Measurements from ENCODE around the gene GLI2. TPM values are rescaled to one million over a fixed set of nuclear protein-coding genes. Genes with fewer than 3 reads are reported as not detected.

The GLI2 gene
- total RNA-seq, 1 experiment from 2014 or later = 6.2 TPM

DNA sequence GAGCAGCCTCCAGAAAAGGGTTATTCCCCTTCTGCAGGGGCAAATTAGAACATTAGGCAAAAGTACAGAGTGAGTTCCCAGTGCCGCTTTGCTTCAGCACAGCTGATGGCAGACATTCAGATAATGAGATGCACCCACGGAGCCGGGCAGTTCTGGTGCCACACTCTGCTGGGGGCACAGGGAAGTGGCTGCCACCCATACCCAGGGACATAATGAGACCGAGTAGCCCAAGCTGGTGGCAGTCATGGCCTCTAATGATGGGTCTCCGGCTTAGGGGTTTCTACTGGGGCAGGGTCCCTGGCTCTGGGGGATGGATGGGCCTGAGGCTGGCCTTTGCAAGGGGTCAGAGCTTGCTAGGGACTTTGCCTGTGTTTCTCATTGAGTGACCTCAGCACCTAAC is 26.2 kb downstream of the GLI2 start:
- no TSS peak for BruUV-seq (replicated peaks)
- ATAC-seq = no peak
- intact Hi-C loops (cut with micrococcal nuclease; ENCODE audit: unreplicated experiment) (no loop called here), in situ Hi-C loops (cut with HindIII; ENCODE audit: low pct_unique_long_range_greater_than_20kb, low sequenced_read_pairs) (no loop called here)
- H3K27me3 ChIP-seq (ENCODE audit: control insufficient read depth, insufficient read depth, low read length) = no peaks in the 10 kb centered on the region
- TF ChIP-seq, protein P1, sequence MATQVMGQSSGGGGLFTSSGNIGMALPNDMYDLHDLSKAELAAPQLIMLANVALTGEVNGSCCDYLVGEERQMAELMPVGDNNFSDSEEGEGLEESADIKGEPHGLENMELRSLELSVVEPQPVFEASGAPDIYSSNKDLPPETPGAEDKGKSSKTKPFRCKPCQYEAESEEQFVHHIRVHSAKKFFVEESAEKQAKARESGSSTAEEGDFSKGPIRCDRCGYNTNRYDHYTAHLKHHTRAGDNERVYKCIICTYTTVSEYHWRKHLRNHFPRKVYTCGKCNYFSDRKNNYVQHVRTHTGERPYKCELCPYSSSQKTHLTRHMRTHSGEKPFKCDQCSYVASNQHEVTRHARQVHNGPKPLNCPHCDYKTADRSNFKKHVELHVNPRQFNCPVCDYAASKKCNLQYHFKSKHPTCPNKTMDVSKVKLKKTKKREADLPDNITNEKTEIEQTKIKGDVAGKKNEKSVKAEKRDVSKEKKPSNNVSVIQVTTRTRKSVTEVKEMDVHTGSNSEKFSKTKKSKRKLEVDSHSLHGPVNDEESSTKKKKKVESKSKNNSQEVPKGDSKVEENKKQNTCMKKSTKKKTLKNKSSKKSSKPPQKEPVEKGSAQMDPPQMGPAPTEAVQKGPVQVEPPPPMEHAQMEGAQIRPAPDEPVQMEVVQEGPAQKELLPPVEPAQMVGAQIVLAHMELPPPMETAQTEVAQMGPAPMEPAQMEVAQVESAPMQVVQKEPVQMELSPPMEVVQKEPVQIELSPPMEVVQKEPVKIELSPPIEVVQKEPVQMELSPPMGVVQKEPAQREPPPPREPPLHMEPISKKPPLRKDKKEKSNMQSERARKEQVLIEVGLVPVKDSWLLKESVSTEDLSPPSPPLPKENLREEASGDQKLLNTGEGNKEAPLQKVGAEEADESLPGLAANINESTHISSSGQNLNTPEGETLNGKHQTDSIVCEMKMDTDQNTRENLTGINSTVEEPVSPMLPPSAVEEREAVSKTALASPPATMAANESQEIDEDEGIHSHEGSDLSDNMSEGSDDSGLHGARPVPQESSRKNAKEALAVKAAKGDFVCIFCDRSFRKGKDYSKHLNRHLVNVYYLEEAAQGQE (IDR thresholded peaks at IDR 0.05; ENCODE audit: insufficient read depth in 1 of 2, low read depth in 2 of 2, low read length in 1 of 2) = no peak
- TF ChIP-seq TCF7L2 (IDR thresholded peaks at IDR 0.05; ENCODE audit: low read depth, low read length) = no peak
- no peak for TF ChIP-seq SIN3A (IDR thresholded peaks at IDR 0.05; ENCODE audit: borderline replicate concordance, insufficient read depth, low read depth, low read length)
- TF ChIP-seq POLR2AphosphoS5 (IDR thresholded peaks at IDR 0.05; ENCODE audit: low read depth, low read length) = no peak
- TF ChIP-seq, protein P2, sequence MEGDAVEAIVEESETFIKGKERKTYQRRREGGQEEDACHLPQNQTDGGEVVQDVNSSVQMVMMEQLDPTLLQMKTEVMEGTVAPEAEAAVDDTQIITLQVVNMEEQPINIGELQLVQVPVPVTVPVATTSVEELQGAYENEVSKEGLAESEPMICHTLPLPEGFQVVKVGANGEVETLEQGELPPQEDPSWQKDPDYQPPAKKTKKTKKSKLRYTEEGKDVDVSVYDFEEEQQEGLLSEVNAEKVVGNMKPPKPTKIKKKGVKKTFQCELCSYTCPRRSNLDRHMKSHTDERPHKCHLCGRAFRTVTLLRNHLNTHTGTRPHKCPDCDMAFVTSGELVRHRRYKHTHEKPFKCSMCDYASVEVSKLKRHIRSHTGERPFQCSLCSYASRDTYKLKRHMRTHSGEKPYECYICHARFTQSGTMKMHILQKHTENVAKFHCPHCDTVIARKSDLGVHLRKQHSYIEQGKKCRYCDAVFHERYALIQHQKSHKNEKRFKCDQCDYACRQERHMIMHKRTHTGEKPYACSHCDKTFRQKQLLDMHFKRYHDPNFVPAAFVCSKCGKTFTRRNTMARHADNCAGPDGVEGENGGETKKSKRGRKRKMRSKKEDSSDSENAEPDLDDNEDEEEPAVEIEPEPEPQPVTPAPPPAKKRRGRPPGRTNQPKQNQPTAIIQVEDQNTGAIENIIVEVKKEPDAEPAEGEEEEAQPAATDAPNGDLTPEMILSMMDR (IDR thresholded peaks at IDR 0.05) = no peak
- no peaks in the 10 kb centered on the region for H3K36me3 ChIP-seq (ENCODE audit: control insufficient read depth, insufficient read depth, low read length)
- H3K4me1 ChIP-seq (ENCODE audit: control insufficient read depth, insufficient read depth, low read length) = peaks cover 18% of the 10 kb centered on the region
- no peak overlapping the region for H3K27ac ChIP-seq (ENCODE audit: low read length)
- no peaks in the 10 kb centered on the region for H3K9me3 ChIP-seq (ENCODE audit: control insufficient read depth, insufficient read depth, low read depth, low read length)
- no peak for DNase-seq (ENCODE audit: low read depth, low spot score)
- CTCF ChIA-PET = interaction anchor here (0.6 kb wide), 1 partner anchor 87 kb away, joined by 4 read pairs; no protein-coding TSS in a partner anchor
- H3K4me3 ChIP-seq (ENCODE audit: low read depth in 2 of 2, low read length in 2 of 2) = no peak overlapping the region
- POLR2A ChIA-PET = no interaction called here

DNA sequence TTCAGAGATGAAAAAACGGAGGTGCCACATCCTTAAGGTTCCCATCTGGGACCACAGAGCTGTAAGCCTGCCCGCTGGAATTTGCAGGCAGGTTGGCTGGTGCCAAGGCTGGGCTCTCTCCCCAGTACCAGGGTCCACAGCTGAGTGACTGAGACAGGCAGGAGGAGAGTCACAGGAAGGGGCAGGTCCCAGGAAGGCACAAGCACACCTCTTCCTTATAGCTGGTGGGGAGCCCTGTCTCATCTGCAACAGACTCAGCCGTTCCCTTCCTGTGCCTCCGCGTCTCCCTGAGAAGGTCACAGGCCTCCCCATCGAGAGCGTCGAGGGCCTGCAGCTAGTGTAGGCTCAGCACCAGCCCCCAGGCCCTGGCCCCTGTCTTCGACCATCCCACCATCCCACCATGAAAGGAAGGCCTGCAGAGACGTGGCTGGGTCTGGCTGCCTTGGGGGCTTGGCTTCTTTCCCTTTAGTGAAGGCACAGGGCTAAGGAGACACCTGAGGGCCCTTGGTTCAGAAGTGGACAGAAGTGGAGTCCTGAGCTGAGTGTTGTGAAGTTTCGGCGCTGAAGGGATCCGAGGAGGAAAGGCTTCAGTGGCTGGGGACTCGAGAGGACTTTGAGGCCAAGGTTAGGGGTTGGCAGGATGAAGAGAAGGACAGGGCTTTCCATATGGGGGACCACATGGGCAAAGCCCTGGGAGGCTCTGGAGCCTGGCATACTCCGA is 26.8 kb downstream of the GLI2 start:
- in situ Hi-C loops (cut with HindIII; ENCODE audit: low pct_unique_long_range_greater_than_20kb, low sequenced_read_pairs) = no loop called here
- Histone ChIP-seq H3K4me1 (ENCODE audit: control insufficient read depth, insufficient read depth, low read length) (peaks cover 18% of the 10 kb centered on the region), H3K4me3 (ENCODE audit: low read depth in 2 of 2, low read length in 2 of 2) (no peak overlapping the region), H3K27me3 (ENCODE audit: control insufficient read depth, insufficient read depth, low read length) (no peaks in the 10 kb centered on the region), H3K36me3 (ENCODE audit: control insufficient read depth, insufficient read depth, low read length) (no peaks in the 10 kb centered on the region), H3K9me3 (ENCODE audit: control insufficient read depth, insufficient read depth, low read depth, low read length) (no peaks in the 10 kb centered on the region), H3K27ac (ENCODE audit: low read length) (no peak overlapping the region)
- intact Hi-C loops (cut with micrococcal nuclease; ENCODE audit: unreplicated experiment) = no loop called here
- no peak for ATAC-seq
- CTCF ChIA-PET = interaction anchor here (0.6 kb wide), 1 partner anchor 87 kb away, joined by 4 read pairs; no protein-coding TSS in a partner anchor
- no TSS peak for BruUV-seq (replicated peaks)
- POLR2A ChIA-PET = no interaction called here
- DNase-seq (ENCODE audit: low read depth, low spot score) = no peak
- TF ChIP-seq, protein P2 (IDR thresholded peaks at IDR 0.05) = no peak
- TF ChIP-seq POLR2AphosphoS5 (IDR thresholded peaks at IDR 0.05; ENCODE audit: low read depth, low read length) (no peak), SIN3A (IDR thresholded peaks at IDR 0.05; ENCODE audit: borderline replicate concordance, insufficient read depth, low read depth, low read length) (no peak), TCF7L2 (IDR thresholded peaks at IDR 0.05; ENCODE audit: low read depth, low read length) (no peak)
- TF ChIP-seq, protein P1 (IDR thresholded peaks at IDR 0.05; ENCODE audit: insufficient read depth in 1 of 2, low read depth in 2 of 2, low read length in 1 of 2) = no peak
